PC-9 (cell line): ENCODE results near the gene USP26. TPM values are rescaled to one million over a fixed set of nuclear protein-coding genes. Genes with fewer than 3 reads are reported as not detected.

Experiments
- BruUV-seq: library from RNA; stranded (reverse); fragments of 400-500 nt; replicated peaks from 2 replicates; lab custom pipeline; 2021; lab: Mats Ljungman, UMichigan
- CTCF ChIA-PET: fragments of 300-600 bp; sonication (Branson Sonifier 250); formaldehyde crosslinking; loops from one replicate; lab custom pipeline; 2022; ENCODE audit warnings: antibody characterized with exemption; lab: Charles Lee
- POLR2A ChIA-PET: fragments of 300-600 bp; sonication (Branson Sonifier 250); formaldehyde crosslinking; loops from one replicate; lab custom pipeline; 2022; ENCODE audit warnings: antibody characterized with exemption; ENCODE audit not compliant: unreplicated experiment; lab: Charles Lee
- DNase-seq, 2 experiments: peaks; one replicate each; pipeline versions ENCODE4 v3.0.0 to v3.0.0-alpha.2; 2015 to 2022; ENCODE audit warnings: mixed read lengths in 1 of 2
- H2AFZ ChIP-seq: fragments of 200-600 bp; sonication (generic); 2 replicates; pipeline ENCODE4 v1.8.1; 2017; ENCODE audit warnings: antibody characterized with exemption
- H3F3A ChIP-seq: fragments of 200-600 bp; sonication (generic); 2 replicates; pipeline ENCODE4 v1.8.1; 2017; ENCODE audit warnings: antibody characterized with exemption, mild to moderate bottlenecking, low read depth; ENCODE audit not compliant: insufficient read depth
- H3K27ac ChIP-seq: fragments of 200-600 bp; sonication (generic); 2 replicates; pipeline ENCODE4 v1.6.1; 2016; ENCODE audit warnings: mixed run types
- H3K27me3 ChIP-seq: fragments of 200-600 bp; sonication (generic); 2 replicates; pipeline ENCODE4 v1.6.1; 2016; ENCODE audit warnings: low read depth, mixed run types; ENCODE audit not compliant: insufficient read depth
- H3K36me3 ChIP-seq: fragments of 200-600 bp; sonication (generic); 2 replicates; pipeline ENCODE4 v1.6.1; 2016; ENCODE audit warnings: low read depth, mixed run types
- H3K4me1 ChIP-seq: fragments of 200-600 bp; sonication (generic); replicated peaks from 2 replicates; pipeline ENCODE4 v1.6.1; 2016; ENCODE audit warnings: mixed run types; ENCODE audit not compliant: insufficient read depth
- H3K4me2 ChIP-seq: fragments of 200-600 bp; sonication (generic); 2 replicates; pipeline ENCODE4 v1.6.1; 2017; ENCODE audit warnings: mixed run types
- H3K4me3 ChIP-seq: fragments of 200-600 bp; sonication (generic); 2 replicates; pipeline ENCODE4 v1.6.1; 2016; ENCODE audit warnings: mixed run types
- H3K79me2 ChIP-seq: fragments of 200-600 bp; sonication (generic); 2 replicates; pipeline ENCODE4 v1.6.1; 2017; ENCODE audit warnings: low read depth, mixed run types
- H3K9me2 ChIP-seq: fragments of 200-600 bp; sonication (generic); 2 replicates; pipeline ENCODE4 v1.8.1; 2017; ENCODE audit warnings: mild to moderate bottlenecking; ENCODE audit not compliant: insufficient read depth
- H3K9me3 ChIP-seq: fragments of 200-600 bp; sonication (generic); 2 replicates; pipeline ENCODE4 v1.8.1; 2016; ENCODE audit warnings: low read depth; ENCODE audit not compliant: insufficient read depth
- H4K20me1 ChIP-seq: fragments of 200-600 bp; sonication (generic); 2 replicates; pipeline ENCODE4 v1.8.1; 2017; ENCODE audit not compliant: insufficient read depth
- EZH2 ChIP-seq: fragments of 200-600 bp; sonication (generic); IDR thresholded peaks from 2 replicates; pipeline ENCODE4 v1.8.0; 2017; ENCODE audit warnings: antibody characterized with exemption, low read depth
- intact Hi-C: fragments of 100-400 bp; cut with micrococcal nuclease; formaldehyde crosslinking; loops from one replicate; pipeline ENCODE4 v1.10.0; 2022; ENCODE audit not compliant: unreplicated experiment
- total RNA-seq: library from RNA; stranded (reverse); gene quantifications from 2 replicates; pipeline ENCODE4 v1.2.3, GENCODE V29; 2021
- TF ChIP-seq, protein P1 (sequence below): fragments of 200-600 bp; sonication (generic); conservative IDR thresholded peaks from 2 replicates; pipeline ENCODE4 v1.6.1; 2017; ENCODE audit warnings: mixed run types, antibody characterized with exemption, mild to moderate bottlenecking, moderate library complexity

Gene USP26
- total RNA-seq, 1 experiment from 2014 or later: not detected

DNA sequence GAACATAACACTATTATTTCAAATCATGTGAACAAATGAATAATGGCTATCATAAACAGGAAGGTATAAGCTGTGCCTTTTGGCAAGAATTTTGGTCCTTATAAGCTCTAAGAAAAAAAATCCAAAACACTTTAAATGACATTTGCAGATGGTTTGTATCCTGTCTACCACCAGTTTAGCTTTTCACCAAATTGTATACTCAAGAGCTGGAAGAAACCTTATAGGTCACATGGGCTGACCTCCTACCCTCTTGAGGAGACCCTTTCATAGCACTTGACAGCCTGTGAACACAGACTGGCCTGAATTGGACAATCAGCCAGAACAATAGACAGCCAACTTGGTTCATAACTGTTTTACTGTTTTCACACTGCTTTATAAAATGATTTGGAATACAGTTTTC, 24.3 kb downstream of the USP26 start:
- no peaks in the 10 kb centered on the region for H4K20me1 ChIP-seq
- DNase-seq: no peak
- H3K4me1 ChIP-seq: no peaks in the 10 kb centered on the region
- H2AFZ ChIP-seq: no peak overlapping the region; the same call in 1 of the 2 replicates
- ChIA-PET CTCF (no interaction called here), POLR2A (interaction anchor here (0.6 kb wide), 1 partner anchor 11 kb away, joined by 22 read pairs; no protein-coding TSS in a partner anchor)
- peaks cover 1% of the 10 kb centered on the region; the same call in 1 of the 2 replicates for H3K9me3 ChIP-seq
- intact Hi-C loops: no loop called here
- no peaks in the 10 kb centered on the region; the same call in 1 of the 2 replicates for H3K9me2 ChIP-seq
- no peaks in the 10 kb centered on the region for H3K36me3 ChIP-seq
- BruUV-seq: no TSS peak
- no peak overlapping the region for H3K27ac ChIP-seq
- no peak overlapping the region for H3K4me3 ChIP-seq
- H3F3A ChIP-seq: no peaks in the 10 kb centered on the region
- TF ChIP-seq, protein P1, sequence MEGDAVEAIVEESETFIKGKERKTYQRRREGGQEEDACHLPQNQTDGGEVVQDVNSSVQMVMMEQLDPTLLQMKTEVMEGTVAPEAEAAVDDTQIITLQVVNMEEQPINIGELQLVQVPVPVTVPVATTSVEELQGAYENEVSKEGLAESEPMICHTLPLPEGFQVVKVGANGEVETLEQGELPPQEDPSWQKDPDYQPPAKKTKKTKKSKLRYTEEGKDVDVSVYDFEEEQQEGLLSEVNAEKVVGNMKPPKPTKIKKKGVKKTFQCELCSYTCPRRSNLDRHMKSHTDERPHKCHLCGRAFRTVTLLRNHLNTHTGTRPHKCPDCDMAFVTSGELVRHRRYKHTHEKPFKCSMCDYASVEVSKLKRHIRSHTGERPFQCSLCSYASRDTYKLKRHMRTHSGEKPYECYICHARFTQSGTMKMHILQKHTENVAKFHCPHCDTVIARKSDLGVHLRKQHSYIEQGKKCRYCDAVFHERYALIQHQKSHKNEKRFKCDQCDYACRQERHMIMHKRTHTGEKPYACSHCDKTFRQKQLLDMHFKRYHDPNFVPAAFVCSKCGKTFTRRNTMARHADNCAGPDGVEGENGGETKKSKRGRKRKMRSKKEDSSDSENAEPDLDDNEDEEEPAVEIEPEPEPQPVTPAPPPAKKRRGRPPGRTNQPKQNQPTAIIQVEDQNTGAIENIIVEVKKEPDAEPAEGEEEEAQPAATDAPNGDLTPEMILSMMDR: no peak
- no peak for TF ChIP-seq EZH2
- no peak overlapping the region for H3K4me2 ChIP-seq
- no peaks in the 10 kb centered on the region for H3K27me3 ChIP-seq
- no peaks in the 10 kb centered on the region for H3K79me2 ChIP-seq

DNA sequence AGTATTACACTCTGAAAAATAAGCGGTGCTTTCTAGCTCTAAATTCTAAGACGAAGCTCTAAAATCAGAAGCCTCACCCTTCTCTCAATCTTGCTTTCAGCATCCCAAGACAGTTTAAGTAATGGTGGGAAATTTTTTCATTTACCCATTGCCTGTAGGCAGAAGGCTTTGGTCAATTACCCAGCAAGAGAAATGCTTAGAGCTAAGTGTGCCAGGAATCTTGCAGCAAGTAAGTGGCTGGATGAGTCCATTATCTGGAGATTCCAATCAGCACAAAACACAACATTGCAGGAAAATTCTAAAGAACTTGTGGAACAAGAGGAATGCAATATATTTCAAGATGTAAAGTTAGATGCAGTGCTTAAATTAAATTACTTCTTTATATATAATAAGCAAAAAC, 28.4 kb downstream of the USP26 start:
- H3K4me1 ChIP-seq: no peaks in the 10 kb centered on the region
- no peaks in the 10 kb centered on the region for H3K9me3 ChIP-seq
- H3K9me2 ChIP-seq: no peaks in the 10 kb centered on the region; the same call in 1 of the 2 replicates
- TF ChIP-seq, protein P1: no peak
- no peak for TF ChIP-seq EZH2
- H2AFZ ChIP-seq: no peak overlapping the region
- H3K36me3 ChIP-seq: no peaks in the 10 kb centered on the region
- CTCF ChIA-PET: no interaction called here
- no peak overlapping the region for H3K4me2 ChIP-seq
- no TSS peak for BruUV-seq
- H3K27ac ChIP-seq: no peak overlapping the region
- H3K79me2 ChIP-seq: no peaks in the 10 kb centered on the region
- intact Hi-C loops: no loop called here
- no peaks in the 10 kb centered on the region for H3K27me3 ChIP-seq
- no peak for DNase-seq
- POLR2A ChIA-PET: no interaction called here
- H4K20me1 ChIP-seq: no peaks in the 10 kb centered on the region
- no peak overlapping the region for H3K4me3 ChIP-seq
- no peaks in the 10 kb centered on the region for H3F3A ChIP-seq

DNA sequence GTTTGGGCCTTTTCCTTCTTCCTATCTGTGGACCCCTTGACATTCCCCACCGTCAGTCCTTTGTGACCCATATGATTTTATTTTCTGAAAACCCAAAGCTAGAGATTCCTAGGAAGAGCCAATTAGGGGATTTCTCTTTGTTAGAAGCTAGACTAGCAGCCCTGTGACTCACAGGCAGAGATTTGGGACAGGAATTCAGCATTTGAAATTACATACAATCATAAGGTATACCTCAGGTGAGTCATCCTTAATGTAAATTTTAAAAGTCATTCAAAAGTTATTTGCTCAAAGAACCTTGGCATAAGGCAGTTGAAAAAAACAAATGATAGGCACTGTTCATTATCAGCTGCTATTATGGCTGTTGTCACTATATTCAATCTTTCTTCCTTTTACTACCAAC, 40.6 kb downstream of the USP26 start:
- no peak overlapping the region for H2AFZ ChIP-seq
- peak in 1 of 2 experiments; percentile 84 for DNase-seq
- no TSS peak for BruUV-seq
- intact Hi-C loops: no loop called here
- H3K4me1 ChIP-seq: peaks cover 51% of the 10 kb centered on the region
- no peaks in the 10 kb centered on the region for H3K27me3 ChIP-seq
- ChIA-PET POLR2A (interaction anchor here (0.6 kb wide), 1 partner anchor 173 kb away, joined by 4 read pairs; no protein-coding TSS in a partner anchor), CTCF (no interaction called here)
- peak overlapping the region; percentile 38 for H3K4me2 ChIP-seq
- H3F3A ChIP-seq: peaks cover 30% of the 10 kb centered on the region
- H3K79me2 ChIP-seq: no peaks in the 10 kb centered on the region
- no peaks in the 10 kb centered on the region for H4K20me1 ChIP-seq
- H3K27ac ChIP-seq: peak overlapping the region; percentile 64
- TF ChIP-seq, protein P1: no peak
- TF ChIP-seq EZH2: no peak
- no peaks in the 10 kb centered on the region for H3K9me2 ChIP-seq
- no peaks in the 10 kb centered on the region for H3K36me3 ChIP-seq
- peaks cover 9% of the 10 kb centered on the region; the same call in 1 of the 2 replicates for H3K9me3 ChIP-seq
- H3K4me3 ChIP-seq: no peak overlapping the region
